HCEC 1CT (cell line): ENCODE results near the gene CAD.
"Not testable (repeated sequence)": the region's sequence is repeated elsewhere in the genome, so short reads cannot be mapped to it uniquely, and the experiment has no call there.

ENCODE experiments used
- DNase-seq: peaks from one replicate; pipeline ENCODE4 v3.0.0-alpha.2; 2017

Gene CAD

DNA sequence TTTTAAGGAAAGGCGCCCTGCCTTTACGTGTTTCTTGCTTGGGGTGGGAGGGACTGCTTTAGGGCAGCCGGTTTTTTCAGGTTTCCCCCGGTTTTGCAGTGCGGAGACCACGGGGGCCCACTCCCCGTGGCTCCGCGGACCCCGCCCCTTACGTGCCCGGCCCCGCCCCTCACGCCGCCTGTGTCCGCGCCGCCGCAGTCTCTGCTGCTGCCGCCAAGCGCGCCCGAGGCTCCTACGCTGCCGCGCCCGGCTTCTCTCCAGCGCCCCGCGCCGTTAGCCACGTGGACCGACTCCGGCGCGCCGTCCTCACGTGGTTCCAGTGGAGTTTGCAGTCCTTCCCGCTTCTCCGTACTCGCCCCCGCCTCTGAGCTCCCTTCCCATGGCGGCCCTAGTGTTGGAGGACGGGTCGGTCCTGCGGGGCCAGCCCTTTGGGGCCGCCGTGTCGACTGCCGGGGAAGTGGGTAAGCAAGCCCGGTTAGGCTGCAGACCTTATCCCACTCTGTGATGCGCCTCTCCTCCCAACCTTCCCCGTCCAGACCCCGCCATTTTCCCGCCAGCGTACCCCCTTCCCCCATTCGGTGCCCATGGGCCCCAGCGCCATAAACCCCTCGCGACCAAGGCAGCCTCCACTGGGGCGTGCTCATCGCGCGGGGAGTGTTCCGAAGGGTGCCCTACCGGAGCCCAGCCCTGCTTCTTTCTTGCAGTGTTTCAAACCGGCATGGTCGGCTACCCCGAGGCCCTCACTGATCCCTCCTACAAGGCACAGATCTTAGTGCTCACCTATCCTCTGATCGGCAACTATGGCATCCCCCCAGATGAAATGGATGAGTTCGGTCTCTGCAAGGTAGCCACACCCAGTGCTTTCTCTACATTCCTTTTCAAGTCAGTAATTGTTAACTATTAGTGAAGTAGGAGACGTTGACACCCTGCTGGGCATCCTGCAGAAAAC is at the start of gene CAD:
Gene CAD, plus strand, starts transcription at position 197 of the 949 bp plus-strand sequence. Its CDS starts 183 bp downstream, at position 380.
- peak; percentile 88 for DNase-seq

GRCh38 chr2:27170581-27171337 is 46.4 kb upstream of the CAD start:
- no peak for DNase-seq

DNA sequence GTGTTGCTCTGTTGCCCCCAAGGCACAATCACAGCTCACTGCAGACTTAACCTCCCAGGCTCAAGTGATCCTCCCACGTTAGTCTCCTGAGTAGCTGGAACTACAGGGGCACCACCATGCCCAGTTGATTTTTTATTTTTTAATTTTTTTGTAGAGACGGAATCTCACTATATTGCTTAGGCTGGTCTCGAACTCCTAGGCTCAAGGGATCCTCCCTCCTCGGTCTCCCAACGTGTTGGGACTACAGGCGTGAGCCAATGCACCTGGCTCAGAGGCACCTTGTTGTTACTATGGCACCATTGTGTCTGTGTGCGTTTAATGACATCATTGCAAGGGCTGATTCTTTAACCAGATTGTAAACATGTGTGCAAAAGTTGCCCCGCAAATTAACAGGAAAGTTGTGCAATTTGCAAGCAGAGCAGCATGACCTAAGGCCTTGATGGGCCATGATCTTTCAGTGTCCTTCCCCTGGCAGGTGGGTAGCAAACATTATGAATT is 45.8 kb upstream of the CAD start:
- no peak for DNase-seq

- DNase-seq: no peak
These were observed 42.5 kb upstream of the CAD start for GRCh38 chr2:27174638-27175037.

DNA sequence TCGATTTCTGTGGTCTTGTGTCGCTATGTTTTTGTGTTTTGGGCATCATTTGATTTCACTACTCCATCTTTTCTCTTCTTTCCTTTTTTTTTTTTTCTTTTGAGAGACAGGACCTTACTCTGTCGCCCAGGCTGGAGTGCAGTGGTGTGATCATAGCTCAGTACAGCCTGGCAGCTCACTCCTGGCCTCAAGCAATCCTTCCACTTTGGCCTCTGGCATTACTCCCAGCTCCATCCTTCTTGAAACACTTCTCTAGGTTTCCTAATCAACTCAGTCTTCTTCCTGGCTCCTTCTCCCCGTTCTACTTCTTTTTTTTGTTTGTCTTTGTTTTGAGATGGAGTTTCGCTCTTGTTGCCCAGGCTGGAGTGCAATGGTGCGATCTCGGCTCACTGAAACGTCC is 41.8 kb upstream of the CAD start:
- no peak for DNase-seq

DNA sequence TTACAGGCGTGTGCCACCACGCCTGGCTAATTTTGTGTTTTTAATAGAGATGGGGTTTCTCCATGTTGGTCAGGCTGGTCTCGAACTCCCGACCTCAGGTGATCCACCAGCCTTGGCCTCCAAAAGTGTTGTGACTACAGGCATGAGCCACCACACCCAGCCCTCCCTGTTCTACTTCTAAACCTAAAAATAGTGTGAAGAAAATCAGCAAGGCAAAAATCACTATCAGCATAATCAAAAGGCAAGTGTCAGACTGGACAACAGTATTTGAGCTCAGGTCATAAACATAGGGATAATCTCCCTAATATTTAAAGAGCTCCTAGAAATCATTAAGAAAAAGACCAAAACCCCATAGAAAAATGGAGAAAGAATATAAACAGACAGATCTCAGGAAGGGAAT is 41.4 kb upstream of the CAD start:
- not testable (repeated sequence) for DNase-seq

- no peak for DNase-seq
These were observed 39.5 kb upstream of the CAD start for GRCh38 chr2:27177441-27178351.

- no peak for DNase-seq
These were observed 38.7 kb upstream of the CAD start for GRCh38 chr2:27178469-27178868.

GRCh38 chr2:27179344-27180000 is 37.7 kb upstream of the CAD start:
- no peak for DNase-seq

DNA sequence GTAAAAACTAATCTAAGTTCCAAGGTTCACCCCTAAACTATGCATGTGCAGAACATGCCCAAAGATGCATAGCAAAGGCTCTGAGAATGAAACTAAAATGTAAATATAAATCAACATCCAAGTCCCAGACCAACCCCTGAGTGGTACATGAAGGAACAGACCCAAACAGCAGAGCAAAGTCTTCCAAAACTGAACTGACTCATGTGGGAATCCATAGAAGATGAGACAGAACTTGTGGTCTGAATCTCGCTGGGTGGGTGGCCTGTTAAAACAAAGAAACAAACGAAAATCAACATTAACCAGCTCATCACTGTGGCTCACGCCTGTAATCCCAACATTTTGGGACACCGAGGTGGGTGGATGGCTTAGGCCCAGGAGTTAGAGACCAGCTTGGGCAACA is 34.8 kb upstream of the CAD start:
- DNase-seq: peak; percentile 41

GRCh38 chr2:27184115-27184514 is 33.1 kb upstream of the CAD start:
- no peak for DNase-seq

- DNase-seq: peak; percentile 40
These were observed 31.7 kb upstream of the CAD start for GRCh38 chr2:27185331-27186026.

DNA sequence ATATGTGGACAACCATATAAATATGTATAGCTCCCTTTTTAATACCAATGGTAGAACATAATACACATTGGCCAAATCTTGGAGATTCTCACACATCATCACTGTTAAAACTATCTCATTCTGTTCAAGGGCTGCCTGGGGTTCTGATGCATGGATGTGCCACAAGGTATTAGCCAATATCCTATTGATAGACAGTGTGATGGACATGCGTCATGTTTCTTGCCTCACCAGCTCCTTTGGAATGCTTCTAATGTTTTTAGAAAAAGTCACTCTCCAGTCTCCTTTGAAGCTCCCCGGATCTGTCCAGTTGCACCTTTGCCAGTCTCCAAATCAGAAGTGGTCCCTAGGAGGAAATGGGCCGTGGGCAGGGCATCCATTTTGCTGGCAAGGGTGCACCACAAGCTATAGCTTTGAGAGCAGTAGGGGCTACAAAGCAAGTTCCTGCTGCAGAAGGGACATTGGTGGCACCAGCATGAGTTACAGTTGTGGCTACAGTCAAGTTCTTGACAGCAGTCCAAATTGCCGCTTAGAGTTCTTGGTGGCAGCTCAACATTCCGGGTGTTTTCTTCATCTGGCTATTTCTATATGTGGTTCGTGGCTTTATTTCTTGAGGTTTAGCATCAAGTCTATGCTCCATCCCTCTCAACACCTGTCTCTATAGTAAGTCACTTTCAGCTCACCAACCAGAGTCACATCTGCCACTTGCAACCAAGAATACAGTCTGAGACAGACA is 30.4 kb upstream of the CAD start:
- DNase-seq: no peak

GRCh38 chr2:27189989-27190388 is 27.2 kb upstream of the CAD start:
- DNase-seq: no peak

GRCh38 chr2:27191070-27191829 is 25.9 kb upstream of the CAD start:
- peak; percentile 60 for DNase-seq

DNA sequence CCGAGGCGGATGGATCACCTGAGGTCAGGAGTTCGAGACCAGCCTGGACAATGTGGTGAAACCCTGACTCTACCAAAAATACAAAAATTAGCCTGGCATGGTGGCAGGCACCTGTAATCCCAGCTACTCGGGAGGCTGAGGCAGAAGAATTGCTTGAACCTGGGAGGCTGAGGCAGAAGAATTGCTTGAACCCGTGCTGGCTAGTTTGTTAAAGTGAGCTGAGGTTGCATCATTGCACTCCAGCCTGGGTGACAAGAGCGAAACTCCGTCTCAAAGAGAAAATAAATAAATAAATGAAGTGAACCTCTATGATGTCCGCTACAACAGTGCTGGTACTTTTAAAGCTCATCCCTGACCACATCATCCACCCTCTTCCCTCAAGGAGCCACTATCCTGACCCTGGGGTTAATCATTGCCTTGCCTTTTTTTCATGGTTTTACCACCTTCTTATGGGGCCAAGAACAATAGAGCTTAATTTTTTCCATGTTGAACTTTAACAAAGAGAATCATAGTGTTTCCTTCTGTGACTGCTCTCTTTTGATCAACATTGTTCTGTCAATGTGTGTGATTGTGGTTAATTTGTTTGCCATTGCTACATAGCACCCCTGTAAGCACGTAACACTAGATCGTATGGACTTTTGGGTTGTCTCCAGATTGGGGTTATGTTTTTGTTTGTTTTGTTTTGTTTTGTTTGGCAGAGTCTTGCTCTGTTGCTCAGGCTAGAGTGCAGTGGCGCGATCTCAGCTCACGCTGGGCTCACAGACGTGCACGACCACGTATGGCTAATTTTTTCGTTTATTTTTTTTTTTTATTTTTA is 22.4 kb upstream of the CAD start:
- no peak for DNase-seq

DNA sequence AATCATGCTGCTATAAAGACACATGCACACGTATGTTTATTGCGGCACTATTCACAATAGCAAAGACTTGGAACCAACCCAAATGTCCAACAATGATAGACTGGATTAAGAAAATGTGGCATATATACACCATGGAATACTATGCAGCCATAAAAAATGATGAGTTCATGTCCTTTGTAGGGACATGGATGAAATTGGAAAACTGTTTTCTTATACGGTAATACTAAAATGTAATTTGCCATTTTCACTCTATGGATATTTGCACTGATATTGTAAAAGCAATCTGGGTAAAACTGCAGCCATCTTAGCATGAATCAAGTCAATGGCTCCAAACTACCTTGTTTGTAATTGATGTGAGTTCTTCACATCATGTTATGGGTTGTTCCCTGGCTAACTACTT is 21.4 kb upstream of the CAD start:
- not testable (repeated sequence) for DNase-seq

GRCh38 chr2:27198068-27198467 is 19.1 kb upstream of the CAD start:
- not testable (repeated sequence) for DNase-seq

DNA sequence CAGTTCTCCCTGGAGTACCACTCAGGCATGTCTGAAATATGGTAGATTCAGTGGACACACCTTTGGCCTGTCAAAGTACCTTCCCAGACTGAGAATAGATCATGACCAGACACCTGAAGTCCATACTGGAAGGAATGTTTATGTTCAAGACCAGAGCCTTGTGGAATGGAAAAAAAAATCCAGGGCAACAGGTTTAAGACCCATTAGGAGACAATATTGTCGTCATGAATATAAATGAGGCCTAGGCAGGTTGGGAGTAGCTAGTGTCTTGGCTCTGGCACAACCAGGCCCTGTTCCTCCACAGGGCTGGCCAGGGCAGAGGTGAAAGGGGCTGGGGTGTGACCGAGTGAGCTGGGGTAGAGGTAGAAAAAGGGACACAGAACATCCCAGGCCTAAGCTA is 18.5 kb upstream of the CAD start:
- DNase-seq: no peak
